HG02642 (cell line): Measurements from ENCODE around the gene S1PR1.
A peak's percentile ranks its signal among the peaks of the same experiment; 100 is the strongest.

Source experiments
- ATAC-seq: cut with Tn5 transposase; IDR thresholded peaks from one replicate; pipeline ENCODE4 v1.9.1; 2021; ENCODE audit warnings: mild to moderate bottlenecking; ENCODE audit not compliant: unreplicated experiment, poor library complexity

The S1PR1 gene

GRCh38 chr1:101244842-101245241 is 8.0 kb downstream of the S1PR1 start:
- no peak for ATAC-seq

- no peak for ATAC-seq
Observed at GRCh38 chr1:101245246-101245927, 8.6 kb downstream of the S1PR1 start.

GRCh38 chr1:101247404-101248287 is 10.8 kb downstream of the S1PR1 start:
- peak; percentile 91 for ATAC-seq

GRCh38 chr1:101250222-101250621 is 13.4 kb downstream of the S1PR1 start:
- ATAC-seq: no peak

GRCh38 chr1:101250656-101251272 is 13.9 kb downstream of the S1PR1 start:
- no peak for ATAC-seq

GRCh38 chr1:101251504-101251903 is 14.7 kb downstream of the S1PR1 start:
- ATAC-seq: no peak

- no peak for ATAC-seq
Observed at GRCh38 chr1:101253976-101254674, 17.3 kb downstream of the S1PR1 start.

GRCh38 chr1:101257500-101258325 is 20.9 kb downstream of the S1PR1 start:
- ATAC-seq: peak; percentile 78

- no peak for ATAC-seq
Observed at GRCh38 chr1:101259744-101260148, 22.9 kb downstream of the S1PR1 start.

GRCh38 chr1:101260556-101261350 is 23.9 kb downstream of the S1PR1 start:
- ATAC-seq: no peak

- ATAC-seq: no peak
Observed at GRCh38 chr1:101261623-101262022, 24.8 kb downstream of the S1PR1 start.

GRCh38 chr1:101262060-101262459 is 25.2 kb downstream of the S1PR1 start:
- ATAC-seq: no peak

GRCh38 chr1:101262630-101263348 is 26.0 kb downstream of the S1PR1 start:
- ATAC-seq: no peak

- no peak for ATAC-seq
Observed at GRCh38 chr1:101264697-101265096, 27.9 kb downstream of the S1PR1 start.

GRCh38 chr1:101265684-101266083 is 28.9 kb downstream of the S1PR1 start:
- no peak for ATAC-seq

- no peak for ATAC-seq
Observed at GRCh38 chr1:101267082-101267481, 30.3 kb downstream of the S1PR1 start.

GRCh38 chr1:101268893-101269292 is 32.1 kb downstream of the S1PR1 start:
- ATAC-seq: no peak

GRCh38 chr1:101275672-101276071 is 38.9 kb downstream of the S1PR1 start:
- no peak for ATAC-seq
